Stimulated activated CD4-positive, alpha-beta T cell treated with anti-CD3 and anti-CD28 coated beads, Interleukin-15, amount 100 ng/mL, for 48 hours (primary cell): ENCODE data around the gene CXCR6.

ENCODE experiments used
- DNase-seq, 2 donors: peaks; one replicate each; pipeline ENCODE4 v3.0.0-alpha.2; 2020; ENCODE audit warnings: low read depth in 2 of 2

The CXCR6 gene

GRCh38 chr3:45968706-45969105, 25.4 kb downstream of the CXCR6 start:
- no peak for DNase-seq

GRCh38 chr3:45969116-45969515, 25.9 kb downstream of the CXCR6 start:
- DNase-seq, result no peak

GRCh38 chr3:45969953-45970352, 26.7 kb downstream of the CXCR6 start:
- DNase-seq, result no peak

- DNase-seq, result no peak
These were observed 29.5 kb downstream of the CXCR6 start for GRCh38 chr3:45972534-45973402.

DNA sequence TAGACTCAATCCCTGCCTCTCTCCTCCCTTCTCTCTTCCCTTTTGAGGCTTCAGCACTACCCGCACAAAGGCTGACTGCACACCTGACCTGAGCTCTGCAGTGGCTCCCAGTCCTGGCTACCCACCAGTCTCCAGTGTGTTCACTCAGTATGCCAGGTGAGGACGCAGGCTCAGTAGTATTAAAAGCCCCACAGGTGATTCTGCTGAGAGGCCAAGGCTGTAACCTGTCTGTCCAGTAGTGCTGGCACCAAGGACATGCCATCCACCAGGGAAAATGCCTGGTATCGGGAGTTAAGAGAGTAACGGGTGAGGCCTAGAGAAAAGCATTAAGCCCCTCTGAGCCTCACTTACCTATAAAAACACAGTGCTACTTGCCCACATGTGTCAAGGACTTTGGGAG, 31.4 kb downstream of the CXCR6 start:
- no peak for DNase-seq

DNA sequence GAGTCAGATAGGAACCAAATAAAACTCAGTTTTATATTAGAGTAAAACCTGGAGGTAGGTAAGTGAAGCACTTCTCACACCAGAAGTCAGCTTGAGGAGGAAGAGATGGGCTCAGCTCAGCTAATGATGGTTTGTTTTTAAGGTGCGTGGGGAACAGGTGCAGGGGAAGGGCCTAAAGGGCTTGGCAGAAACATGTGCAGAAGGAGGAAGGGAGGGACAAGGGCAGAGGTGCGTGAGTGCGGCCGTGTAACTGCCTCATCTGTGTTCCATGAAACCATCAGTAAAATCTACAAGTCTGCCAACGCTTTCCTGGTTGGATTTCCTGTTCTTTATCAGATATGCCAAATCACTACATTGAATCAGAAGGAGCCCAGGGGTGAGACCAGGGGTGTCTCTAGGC, 32.4 kb downstream of the CXCR6 start:
- no peak for DNase-seq

- no peak for DNase-seq
These were observed 33.2 kb downstream of the CXCR6 start for GRCh38 chr3:45976191-45977091.

- DNase-seq, result peak; percentile 43 to 48
These were observed 34.9 kb downstream of the CXCR6 start for GRCh38 chr3:45978006-45978761.

DNA sequence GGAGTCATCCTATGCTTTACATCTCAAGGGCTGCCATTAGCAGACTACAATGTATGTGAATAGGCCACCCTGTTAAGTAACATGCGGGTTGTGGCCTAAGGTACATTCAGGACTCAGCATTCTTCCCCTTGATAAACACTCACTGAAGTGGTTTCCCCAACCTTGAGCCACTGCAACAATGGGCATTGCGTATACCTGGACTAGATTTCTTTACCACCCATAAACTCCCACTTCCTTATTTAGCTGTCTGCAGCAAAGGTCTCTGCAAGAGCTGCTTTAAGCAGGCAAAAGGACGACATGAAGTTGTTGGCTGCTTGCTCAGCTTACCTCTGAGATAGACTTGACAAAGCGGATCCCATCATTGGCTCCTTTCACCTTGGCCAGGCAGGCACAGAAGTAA, 36.1 kb downstream of the CXCR6 start:
- DNase-seq, result no peak

- no peak for DNase-seq
These were observed 37.1 kb downstream of the CXCR6 start for GRCh38 chr3:45980229-45980813.

GRCh38 chr3:45980819-45981218, 37.6 kb downstream of the CXCR6 start:
- DNase-seq, result no peak

- DNase-seq, result no peak
These were observed 38.2 kb downstream of the CXCR6 start for GRCh38 chr3:45981346-45982074.

DNA sequence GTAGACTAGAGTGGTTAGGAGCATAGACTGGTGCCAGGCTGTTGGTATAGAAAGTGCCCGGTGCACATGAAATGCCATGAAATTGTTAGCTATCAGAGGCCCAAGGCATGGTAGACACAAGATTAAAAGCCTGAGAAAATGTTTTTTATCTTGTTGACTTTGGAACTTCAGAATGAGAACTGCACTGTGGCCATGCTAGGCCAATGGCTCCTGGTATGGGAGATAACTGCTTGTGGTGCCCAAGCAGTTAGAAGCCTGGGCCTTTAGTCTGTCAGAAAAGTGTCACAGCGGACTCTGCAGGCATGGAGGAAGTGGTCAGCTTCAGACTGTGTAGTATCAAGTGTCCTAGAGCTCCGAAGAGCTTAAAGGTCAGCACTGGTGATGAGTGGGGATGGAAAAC, 40.5 kb downstream of the CXCR6 start:
- no peak for DNase-seq

- no peak for DNase-seq
These were observed 41.4 kb downstream of the CXCR6 start for GRCh38 chr3:45984331-45985312.

GRCh38 chr3:45985532-45986302, 42.5 kb downstream of the CXCR6 start:
- no peak for DNase-seq

DNA sequence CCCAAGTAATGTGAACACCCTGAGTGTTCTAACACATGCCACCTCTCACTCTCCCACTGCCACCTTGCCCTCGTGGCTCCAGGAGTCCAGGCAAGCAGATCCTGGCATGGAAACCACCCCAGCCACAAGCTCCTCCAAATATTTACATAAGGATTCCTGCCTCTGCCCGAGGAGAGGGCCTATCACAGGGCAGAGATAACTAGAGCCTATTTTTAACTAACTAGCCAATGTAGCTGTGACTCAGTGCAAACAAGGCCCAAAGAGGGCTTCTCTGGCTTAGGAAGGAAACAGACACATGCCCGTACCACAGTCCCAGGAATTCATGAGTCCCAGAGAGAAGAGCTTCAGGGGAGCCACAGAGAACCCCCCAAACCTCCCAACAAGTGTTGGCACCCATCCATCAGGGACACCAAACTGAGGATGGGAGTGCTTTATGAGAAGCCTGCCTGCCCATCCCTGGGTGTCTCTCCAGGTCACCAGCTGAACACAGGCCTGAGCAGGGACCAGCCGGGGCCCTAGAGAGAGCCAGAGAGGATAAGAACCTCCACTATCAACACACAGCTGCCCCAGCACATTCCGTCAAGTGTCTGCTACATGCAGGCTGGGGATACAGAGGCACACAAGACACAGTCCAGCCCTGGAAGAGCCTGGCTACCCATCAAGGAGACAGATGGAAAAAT, 43.2 kb downstream of the CXCR6 start:
- DNase-seq, result no peak

DNA sequence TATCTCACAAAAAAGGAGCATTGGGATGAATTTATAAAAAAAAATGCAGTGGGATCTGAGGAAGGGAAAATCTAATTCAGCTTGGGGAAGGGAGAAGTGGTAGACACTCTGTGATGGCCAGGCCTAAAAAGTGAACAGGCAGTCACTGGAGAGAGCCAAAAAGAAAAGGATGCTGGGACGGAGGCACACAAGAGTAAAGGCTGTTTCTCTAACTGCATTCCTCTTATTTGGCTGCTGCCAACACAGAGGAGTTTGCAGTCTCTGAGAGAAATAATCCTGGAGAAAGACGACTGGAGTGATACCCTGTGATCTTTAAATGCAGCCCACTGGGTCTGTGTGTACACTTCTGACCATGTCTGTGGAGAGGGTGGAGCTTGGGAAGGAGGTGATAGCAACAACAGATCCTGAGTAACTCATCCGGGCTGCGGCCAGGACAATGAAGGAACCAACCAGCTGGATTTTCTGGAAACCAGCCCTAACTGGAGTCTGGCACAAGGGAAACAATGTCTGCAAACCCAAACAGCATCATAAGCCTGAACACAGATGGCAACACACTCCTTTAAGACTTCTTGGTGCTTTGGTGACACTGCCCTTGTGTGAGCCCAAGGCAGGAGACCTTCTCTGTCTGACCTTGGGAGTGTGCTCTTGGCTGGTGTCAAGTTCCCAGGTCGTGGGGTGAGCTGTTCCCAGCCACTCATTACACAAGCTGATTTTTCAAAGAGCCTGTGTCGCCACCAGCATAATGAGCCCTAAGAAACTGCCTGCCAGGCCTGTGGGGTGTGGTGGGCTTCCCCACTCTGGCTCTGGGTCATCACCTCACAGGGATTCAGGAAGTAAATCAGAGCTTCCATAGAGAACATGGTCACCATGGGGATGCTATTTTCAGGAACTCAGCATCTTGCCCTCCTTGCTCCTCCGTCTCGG, 44.4 kb downstream of the CXCR6 start:
- no peak for DNase-seq
